Fibroblast of peridontal ligament (primary cell): Measurements from ENCODE around the gene KDR.

Source experiments
- DNase-seq: peaks from one replicate; pipeline ENCODE4 v3.0.0-alpha.2; 2010; ENCODE audit errors: extremely low read depth

The KDR gene

DNA sequence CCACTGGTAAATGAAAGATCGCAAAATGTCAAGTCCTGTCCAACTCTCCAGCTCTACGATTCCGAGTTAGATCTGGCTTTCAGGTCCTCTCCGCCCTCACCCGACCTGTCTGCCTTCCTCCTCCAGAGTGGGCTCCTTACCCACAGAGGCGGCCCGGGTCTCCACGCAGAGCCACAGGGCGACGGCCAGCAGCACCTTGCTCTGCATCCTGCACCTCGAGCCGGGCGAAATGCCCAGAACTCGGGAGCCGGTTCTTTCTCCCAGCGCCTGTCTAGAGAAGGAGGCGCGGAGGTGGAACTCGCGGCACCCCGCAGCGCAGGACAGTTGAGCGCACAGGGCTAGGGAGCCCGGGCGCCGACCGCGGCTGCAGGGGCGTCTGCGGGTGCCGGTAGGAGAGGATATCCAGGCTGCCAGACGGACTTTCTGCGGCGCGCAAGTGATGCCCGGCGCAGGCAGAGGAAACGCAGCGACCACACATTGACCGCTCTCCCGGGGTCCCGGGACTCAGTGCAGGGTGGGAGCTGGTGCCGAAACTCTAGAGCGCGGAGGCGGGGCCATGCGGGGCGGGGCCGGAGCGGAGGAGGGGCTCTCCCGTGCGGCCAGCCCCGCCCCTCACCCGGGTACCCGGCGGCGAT is at the start of gene KDR:
Gene KDR, minus strand, starts transcription at position 509 of the 635 bp plus-strand sequence. Its CDS starts 302 bp downstream, at position 207.
- peak; percentile 3 for DNase-seq

DNA sequence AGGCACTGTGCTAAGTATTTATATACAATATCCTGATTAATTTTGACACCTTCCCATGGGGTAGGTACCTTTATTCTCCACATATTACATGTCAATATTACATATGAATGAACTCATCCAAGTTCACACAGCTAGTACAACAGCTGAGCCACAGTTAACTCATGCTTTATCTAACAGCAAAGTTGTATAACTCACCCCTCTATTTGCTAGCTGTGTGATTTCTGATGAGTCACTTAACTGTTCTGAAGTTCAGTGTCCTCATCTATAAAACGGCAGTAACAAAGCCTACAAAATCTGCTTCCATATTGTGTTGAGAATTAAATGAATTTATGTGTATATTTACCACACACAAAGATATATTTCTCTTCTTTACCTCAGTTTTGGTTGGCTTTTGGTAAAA is 48.2 kb upstream of the KDR start:
- peak; percentile 50 for DNase-seq

DNA sequence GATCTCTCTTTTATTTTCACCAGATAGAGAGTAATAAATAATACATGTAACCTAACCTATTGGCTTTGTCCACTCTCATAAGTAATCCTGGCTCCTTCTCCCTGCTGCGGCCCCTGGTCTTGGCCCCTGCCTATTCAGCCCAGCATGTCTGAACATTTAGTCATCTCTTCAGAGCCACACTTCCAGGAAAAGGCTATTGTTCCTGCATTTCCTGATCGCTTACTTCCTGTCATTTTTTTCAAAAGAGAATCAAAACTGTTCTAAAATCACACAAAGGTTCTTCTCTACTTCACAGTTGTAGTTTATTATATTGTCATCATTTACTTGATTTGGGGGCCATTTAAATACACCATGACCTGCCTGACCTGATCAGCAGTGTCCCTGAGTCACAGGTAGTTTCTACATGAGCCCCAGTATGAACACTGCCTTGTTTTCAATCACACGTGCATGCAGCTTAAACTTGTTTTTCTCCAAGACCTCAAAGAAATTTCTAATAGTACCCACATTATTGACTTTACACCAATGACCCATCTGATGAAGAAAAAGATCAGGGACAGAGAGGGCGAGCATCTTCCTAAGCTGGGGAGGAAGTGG is 47.4 kb upstream of the KDR start:
- DNase-seq: no peak

DNA sequence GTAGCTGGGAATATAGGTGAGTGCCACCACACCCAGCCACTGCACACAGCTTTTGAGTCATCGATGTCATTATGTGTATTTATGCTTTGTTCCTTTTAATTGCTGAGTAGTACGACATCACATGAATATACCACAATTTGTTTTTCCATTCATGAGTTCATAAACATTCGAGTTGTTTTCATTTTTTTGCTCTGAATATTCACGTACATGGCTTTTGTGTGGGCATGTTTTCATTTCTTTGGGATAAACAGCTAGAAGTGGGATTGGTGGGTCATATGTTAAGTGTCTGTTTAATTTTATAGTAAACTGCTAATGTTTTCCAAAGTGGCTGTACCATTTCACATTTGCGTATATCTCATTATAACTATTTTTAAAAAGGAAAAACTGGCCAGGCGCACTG is 45.1 kb upstream of the KDR start:
- DNase-seq: no peak

DNA sequence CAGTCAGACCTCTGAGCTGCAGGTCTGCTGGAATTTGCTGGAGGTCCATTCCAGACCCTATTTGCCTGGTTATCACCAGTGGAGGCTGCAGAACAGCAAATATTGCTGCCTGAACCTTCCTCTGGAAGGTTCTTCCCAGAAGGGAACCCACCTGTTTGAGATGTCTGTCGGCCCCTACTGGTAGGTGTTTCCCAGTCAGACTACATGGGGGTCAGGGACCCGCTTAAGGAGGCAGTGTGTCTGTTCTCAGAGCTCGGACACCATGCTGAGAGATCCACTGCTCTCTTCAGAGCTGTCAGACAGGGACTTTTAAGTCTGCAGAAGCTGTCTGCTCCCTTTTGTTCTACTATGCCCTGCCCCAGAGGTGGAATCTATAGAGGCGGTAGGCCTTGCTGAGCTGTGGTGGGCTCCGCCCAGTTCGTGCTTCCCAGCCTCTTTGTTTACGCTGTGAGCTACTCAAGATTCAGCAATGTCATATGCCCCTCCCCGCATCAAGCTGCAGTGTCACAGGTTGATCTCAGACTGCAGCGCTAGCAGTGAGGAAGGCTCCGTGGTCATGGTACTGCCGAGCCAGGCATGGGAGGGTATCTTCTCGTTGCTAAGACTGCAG is 44.1 kb upstream of the KDR start:
- DNase-seq: no peak

DNA sequence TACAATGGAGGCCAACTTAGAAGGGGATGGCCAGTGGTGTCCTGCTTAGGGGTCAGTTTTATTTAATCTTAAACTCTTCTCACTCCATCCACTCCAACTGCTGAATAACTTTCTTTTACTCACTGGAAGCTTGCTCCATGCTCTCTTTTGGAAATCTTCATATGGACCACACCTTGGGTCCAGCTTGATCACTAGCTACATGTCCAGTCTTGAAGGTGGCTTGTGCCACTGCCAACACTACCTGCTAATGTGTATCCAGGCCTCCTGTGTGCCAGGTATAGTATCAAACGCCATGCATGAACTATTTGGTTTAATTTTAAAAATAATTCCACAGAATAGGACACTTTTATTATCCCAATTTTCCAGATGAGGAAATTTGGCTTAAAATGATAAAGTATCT is 37.0 kb upstream of the KDR start:
- no peak for DNase-seq

DNA sequence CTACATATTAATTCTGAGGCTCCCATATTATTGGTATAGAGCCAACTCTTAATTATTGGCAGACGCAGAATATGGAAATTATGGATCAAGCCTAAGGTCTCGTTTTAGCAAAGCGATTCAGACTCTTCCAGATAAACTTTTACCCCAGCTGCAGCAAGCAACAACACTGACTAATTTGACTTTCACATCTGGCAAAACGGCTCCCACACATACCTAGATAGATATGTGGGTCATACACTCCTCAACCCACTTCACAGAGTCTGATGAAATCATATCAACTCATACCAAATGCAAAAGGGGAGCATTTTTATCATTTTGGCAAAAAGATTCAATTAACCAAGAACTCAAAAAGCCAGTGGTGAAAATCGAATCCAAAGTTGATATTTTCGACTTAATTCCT is 36.3 kb upstream of the KDR start:
- no peak for DNase-seq

DNA sequence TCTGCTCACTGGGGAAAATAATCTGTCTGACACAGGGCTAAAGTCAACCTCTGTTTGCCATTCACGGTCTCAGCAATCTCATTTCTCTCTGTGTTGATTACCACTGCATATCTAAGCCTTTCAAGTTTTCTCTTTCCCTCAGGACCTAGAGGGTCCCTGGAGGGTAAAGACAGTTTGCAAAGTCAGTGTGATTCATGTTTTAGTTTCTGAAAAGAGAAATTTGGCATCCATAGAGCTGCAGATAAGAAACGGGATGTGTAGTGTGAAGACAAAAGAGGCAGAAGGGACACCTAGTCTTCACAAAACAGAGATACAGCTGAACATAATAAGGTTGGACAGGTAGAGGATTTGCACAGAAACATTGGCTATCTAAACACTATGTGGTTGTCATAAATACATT is 34.5 kb upstream of the KDR start:
- DNase-seq: peak; percentile 25

DNA sequence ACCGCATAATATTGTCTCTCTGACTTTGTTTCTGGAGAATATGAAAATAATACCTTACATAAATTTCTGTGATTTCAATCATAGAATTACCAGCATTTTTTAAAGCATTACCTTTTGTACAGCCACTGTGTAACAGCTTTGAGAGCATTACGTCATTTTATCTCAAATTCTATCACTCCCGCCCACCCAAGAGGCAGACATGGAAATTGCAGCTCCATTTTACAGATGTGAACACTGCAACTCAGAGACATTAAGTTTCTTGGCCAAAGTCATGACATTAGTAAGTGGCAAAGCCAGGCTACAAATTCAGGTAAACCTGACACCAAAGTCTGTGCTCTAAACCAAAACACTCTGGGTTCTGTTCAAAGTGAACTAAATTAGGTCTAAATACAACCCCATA is 33.6 kb upstream of the KDR start:
- no peak for DNase-seq

DNA sequence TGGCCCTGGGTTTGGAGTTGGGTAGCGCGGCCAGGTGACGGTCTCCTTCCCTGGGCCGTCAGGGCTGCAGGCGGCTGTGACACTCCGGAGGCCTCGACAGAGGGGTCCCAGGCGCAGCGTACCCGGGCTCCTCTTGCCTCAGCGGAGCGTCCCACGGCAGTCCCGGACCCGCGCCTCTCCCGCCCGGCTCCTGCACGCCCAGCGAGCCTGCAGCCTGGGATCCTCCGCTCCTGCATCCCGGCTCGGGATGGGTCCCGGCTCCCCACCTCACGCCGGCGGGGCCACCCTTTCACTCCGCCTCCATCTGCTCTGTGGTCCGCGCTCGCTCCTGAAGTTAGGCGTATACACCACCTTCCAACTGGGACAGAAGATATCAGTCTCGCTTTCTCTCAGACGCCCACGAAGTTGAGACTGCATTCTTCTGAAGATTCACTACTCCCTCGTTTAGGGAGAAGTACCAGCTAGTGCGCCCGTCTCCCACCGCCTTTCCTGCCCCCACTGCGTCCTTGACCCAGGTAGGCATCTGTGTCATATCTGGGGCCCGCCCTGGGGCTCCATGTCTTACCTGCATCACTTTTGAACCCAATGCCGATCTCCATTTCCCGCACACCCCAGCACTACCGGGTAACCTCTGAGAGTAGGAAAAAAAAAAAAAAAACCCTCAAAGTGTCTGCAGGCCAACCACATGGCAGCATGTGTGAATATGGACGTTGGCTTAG is 32.3 kb upstream of the KDR start:
- DNase-seq: no peak

DNA sequence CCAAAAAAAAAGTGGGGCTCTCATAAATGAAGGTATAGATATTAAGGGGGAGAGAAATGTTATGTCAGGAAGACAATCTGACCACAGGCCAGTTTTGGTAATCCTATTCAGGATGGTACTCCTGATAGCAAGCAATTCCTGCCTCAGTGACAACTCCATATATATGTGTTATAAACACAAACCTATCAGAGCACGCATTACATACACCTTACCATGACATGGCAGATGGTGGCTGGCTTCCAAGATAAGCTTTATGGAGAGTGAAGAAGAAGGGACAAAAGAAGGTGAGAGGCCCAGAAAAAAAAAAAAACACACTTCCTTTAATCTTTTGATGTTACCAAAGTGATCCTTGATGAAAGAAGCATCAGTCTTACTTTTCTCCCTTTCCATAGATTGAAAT is 29.5 kb upstream of the KDR start:
- no peak for DNase-seq

DNA sequence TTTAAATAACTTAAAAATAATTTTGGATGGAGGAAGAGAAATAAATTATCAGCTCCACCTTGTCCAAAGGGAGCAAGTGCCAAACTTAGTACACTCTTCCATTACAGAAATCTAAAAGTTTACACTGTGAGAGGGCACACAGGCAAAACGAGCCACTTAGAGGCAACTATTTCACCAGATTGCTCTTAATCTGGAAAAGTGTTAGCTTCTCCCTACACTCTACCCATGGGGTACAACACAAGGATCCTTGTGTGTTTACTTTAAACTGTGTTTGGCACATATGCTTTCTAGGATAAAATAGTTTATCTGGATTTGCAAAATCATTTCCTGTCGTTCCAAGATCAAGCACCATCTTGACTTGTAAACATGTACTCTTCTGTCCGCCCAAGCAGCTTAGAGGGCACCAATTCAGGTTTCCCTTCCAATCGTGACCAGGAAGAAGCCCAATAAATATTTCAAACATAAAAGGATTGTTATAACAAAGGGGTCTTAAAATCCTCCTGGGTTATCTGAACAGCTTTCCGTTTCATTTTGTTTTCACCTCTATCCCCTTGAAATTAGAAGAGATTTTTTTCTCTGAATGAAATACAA is 29.0 kb upstream of the KDR start:
- DNase-seq: no peak

DNA sequence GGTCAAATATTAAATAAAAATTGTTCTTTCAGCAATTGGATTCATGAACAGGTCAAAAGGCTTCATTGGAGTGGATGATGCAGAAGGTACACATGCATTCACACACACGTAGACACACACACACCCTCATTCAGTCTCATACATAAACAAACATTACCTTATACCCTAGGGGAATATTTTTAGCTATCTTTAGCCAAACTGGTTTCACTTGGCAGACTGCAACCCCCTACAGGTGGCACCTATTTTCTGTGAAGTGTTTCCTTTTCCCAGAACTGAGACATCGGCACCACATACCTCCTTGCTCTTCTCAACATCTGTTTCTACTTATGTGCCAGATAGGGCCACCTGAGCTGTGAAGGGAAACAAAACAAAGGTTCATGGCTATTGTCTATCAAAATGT is 18.5 kb upstream of the KDR start:
- DNase-seq: no peak

DNA sequence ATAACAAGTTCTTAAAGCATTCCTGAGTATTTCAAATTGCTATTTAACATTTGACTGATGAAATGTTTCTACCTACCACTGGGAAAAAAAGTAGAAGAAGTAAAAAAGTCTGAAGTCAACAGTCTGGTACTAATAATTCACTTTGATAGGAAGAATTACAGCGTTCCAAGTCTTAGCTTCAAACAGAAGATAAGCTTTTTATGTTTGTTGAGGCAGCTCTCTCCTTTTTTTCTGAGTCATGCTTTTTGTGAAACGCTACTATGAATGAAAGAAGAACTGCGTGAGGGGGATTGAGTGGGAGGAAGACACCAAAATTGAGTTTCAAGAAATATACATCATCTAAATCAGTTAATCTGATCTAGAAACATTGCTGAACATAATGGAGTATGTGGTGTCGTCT is 13.0 kb upstream of the KDR start:
- no peak for DNase-seq

DNA sequence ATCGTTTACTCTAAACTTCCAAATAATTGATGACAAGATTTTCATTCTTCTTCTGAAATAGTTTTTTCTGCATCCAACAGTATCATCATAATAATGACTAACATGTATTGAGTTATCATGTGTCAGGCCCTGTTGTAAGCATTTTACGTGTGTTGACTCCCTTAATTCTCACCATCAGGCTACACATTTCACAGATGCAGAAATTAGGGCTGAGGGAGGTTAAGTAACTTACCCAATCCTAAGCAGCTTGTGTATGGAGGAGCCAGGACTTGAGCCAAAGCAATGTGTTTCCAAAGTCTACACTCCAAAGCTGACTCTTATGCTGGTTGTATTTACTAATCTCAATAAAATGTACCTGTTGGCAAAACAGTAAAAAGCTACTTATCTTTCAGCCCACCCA is 11.2 kb upstream of the KDR start:
- DNase-seq: no peak

DNA sequence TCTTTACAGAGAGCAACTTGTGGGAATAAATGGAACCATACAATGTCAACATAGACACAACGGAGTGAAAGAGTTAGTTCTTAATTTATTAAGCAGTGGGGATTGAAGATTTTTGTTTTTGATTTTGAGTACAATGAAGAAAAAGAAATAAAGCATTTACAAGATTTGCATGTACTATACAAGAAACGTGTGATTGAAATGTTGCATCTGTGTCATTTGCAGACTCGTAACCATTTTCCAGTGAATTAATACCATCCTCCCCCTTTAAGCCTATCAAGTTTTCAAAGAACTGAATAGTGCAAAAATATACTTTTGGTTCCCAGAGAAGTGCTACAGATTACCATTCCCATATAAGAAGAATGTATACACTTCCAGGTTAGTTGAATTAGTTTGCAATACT is 8.6 kb upstream of the KDR start:
- no peak for DNase-seq

DNA sequence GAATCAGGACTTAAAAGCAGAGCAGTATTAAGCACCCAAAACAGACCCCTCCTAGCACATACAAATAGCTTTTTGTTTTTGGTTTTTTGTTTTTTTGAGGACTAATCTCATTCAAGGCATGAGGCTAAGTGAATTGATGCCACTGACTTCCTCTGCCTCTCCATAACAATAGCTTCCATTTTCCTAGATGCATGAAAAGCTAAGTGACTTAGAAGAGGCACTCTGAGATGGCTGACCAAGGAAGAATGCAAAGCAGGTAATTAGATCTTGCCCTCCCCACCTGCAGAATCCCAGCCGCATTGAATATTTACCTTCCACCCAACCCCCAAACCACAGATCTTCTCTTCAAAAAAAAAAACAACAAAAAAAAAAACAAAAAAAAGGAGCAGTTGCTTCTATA is 7.4 kb upstream of the KDR start:
- no peak for DNase-seq

DNA sequence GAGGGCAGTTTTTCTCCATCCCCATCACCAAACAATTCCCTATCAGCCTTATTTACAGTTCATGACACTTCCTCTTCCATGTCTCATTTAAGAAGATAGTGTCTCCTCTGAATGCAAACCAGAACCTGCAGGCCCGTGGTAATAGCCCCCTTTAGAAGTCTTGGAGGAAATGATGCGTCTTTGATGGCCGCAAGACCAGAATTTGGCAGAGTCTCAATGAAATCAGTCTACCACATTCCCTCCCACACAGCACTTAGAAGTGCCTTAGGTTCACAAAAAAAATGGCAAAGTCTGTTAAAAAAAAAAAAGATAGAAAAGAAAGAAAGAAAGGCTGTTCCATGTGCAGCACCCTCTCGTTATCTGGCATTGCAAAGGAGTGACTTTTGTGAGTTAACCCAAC is 2.1 kb upstream of the KDR start:
- DNase-seq: no peak

DNA sequence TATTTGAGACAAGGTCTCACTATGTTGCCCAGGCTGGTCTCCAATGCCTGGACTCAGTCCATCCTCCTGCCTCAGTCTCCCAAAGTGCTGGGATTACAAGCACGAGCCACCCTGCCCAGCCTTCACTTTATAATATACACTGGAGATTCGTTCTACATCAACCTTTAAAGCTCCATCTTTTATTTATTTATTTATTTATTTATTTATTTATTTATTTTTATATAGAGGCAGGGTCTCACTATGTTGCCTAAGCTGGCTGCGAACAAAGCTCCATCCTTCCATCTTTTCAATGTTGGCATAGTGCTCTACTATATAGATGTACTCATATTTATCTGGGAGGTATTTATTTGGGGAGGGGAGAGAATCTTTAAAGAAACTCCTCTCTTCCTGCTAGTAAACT is 1.7 kb upstream of the KDR start:
- no peak for DNase-seq

DNA sequence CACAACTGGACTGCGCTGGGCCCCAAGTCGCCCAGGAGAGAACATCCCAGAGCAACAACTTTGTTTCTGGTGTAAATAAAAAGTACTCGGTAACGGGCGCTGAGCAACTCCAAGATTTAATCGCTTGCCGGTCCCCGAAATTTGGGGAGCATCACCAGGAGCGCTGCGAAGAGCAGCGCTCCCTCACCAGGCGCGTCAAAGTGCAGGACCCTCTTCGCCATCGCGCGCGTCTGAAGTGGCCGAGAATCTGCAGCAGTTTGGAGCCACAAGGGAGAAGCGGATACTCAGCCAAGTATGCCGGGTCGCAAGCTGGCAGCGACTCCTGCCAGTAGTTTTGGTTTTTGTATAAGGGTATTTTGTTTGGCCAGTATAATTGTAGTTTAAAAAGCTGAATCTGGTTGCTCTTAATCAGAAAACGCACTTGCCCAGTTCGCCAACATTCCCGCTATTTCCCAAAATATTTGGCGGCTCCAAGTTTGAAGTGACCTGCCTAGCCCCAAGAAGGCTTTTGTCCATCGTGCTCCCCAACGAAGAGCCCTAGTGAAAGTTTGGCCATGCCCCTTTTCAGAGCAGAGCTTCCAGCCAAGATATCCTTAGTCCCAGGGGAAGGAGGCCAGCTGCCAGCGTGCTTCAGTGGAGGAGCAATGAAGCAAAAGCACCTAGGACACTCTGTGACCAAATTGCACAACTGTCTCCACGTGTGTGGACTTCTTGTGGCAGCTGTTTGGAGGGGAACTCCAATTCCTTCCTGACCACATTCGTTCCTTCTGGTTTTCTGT is 557 bp upstream of the KDR start:
- DNase-seq: peak; percentile 34

DNA sequence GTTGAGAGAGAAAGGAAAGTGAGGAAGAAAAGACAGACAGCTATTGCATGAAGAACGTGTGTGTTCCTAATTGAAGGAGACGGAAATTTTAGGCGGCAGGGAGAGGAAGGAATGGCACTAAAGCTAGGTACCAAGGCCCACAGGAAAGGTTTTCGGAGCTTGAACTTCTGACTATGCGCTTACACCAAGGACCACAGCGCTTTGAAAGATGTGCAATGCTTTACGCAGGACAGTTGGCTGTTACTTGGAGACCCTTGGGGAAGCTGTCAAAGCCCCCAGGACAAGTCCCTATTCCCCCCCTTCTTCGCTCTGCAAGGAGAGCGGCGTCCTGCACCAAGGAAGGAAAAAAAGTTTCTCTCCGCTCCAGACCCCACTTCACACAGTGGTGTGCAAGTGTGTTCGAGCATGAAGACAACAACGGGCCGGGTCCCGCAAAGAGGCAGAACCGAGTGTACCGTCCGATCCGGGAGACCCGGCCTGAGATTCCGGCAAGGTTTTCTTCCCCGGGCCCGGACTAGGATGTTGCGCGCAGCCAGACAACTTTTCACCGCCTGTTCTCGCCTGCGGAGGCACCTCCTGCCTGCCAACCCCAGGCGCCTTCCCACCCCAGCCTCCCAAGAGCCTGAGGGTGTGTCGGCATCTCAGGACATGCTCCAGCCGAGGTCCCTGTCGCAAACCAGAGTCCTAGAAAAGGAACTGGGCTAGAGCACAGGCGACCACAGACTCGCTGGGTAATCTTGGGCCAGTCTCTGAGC is 896 bp downstream of the KDR start:
- DNase-seq: no peak
